Neural progenitor cell (in vitro differentiated cells): ENCODE measurements around the gene STUB1.

Experiments used
- CTCF ChIP-seq: fragments of 200-600 bp; sonication (generic); IDR thresholded peaks from 2 replicates; pipeline ENCODE4 v1.5.1; 2017; ENCODE audit warnings: antibody characterized with exemption, mild to moderate bottlenecking
- EZH2 ChIP-seq: fragments of 200-600 bp; sonication (generic); IDR thresholded peaks from 2 replicates; pipeline ENCODE4 v1.6.1; 2017; ENCODE audit warnings: antibody characterized with exemption, mild to moderate bottlenecking, moderate library complexity

GRCh38 chr16:714079-714478 is 33.9 kb downstream of the STUB1 start:
- TF ChIP-seq CTCF: no peak
- no peak for TF ChIP-seq EZH2
